Measurements from ENCODE around the gene APC.

- TF ChIP-seq CTCF (IDR thresholded peaks at IDR 0.05) (no peak), POLR2A (IDR thresholded peaks at IDR 0.05) (no peak)
These were observed 129.7 kb downstream of the APC start for GRCh38 chr5:112867411-112867810.

Measured in body of pancreas (tissue), 4 donors.